Endometrium (tissue), 2 donors: ENCODE data around the gene GPR15LG.
"Not testable (repeated sequence)": the region's sequence is repeated elsewhere in the genome, so short reads cannot be mapped to it uniquely, and the experiment has no call there.

Experiments used
- FAIRE-seq: peaks from 2 replicates; lab custom pipeline; 2012; peaks lifted over from hg19 to GRCh38; lab: Jason Lieb, UNC
- donor health status: control.
- donor health status: control.

The GPR15LG gene

GRCh38 chr10:84166620-84167288, 6.8 kb upstream of the GPR15LG start:
- FAIRE-seq = no peak

GRCh38 chr10:84167289-84167653, 6.3 kb upstream of the GPR15LG start:
- FAIRE-seq = not testable (repeated sequence)

- not testable (repeated sequence) for FAIRE-seq
Measured at GRCh38 chr10:84168382-84168781, 5.2 kb upstream of the GPR15LG start.

- FAIRE-seq = not testable (repeated sequence)
Measured at GRCh38 chr10:84171237-84171636, 2.4 kb upstream of the GPR15LG start.

GRCh38 chr10:84171700-84172466, 1.7 kb upstream of the GPR15LG start:
- not testable (repeated sequence) for FAIRE-seq

GRCh38 chr10:84172467-84173356, 889 bp upstream of the GPR15LG start:
- FAIRE-seq = no peak

GRCh38 chr10:84175436-84175835, 1.8 kb downstream of the GPR15LG start:
- no peak for FAIRE-seq

GRCh38 chr10:84176351-84176750, 2.8 kb downstream of the GPR15LG start:
- FAIRE-seq = no peak

GRCh38 chr10:84176836-84177474, 3.4 kb downstream of the GPR15LG start:
- FAIRE-seq = no peak

- no peak for FAIRE-seq
Measured at GRCh38 chr10:84177541-84178141, 4.0 kb downstream of the GPR15LG start.

- FAIRE-seq = no peak
Measured at GRCh38 chr10:84178160-84178609, 4.6 kb downstream of the GPR15LG start.

GRCh38 chr10:84179059-84179710, 5.6 kb downstream of the GPR15LG start:
- FAIRE-seq = no peak

GRCh38 chr10:84180386-84180785, 6.8 kb downstream of the GPR15LG start:
- not testable (repeated sequence) for FAIRE-seq

- FAIRE-seq = no peak
Measured at GRCh38 chr10:84181631-84182030, 8.0 kb downstream of the GPR15LG start.

GRCh38 chr10:84184517-84184916, 10.9 kb downstream of the GPR15LG start:
- no peak for FAIRE-seq

GRCh38 chr10:84185526-84186175, 12.1 kb downstream of the GPR15LG start:
- no peak for FAIRE-seq

- no peak for FAIRE-seq
Measured at GRCh38 chr10:84188815-84189214, 15.2 kb downstream of the GPR15LG start.

- FAIRE-seq = no peak
Measured at GRCh38 chr10:84190621-84191020, 17.0 kb downstream of the GPR15LG start.

- no peak for FAIRE-seq
Measured at GRCh38 chr10:84191106-84191505, 17.5 kb downstream of the GPR15LG start.

GRCh38 chr10:84193327-84193726, 19.7 kb downstream of the GPR15LG start:
- no peak for FAIRE-seq
